ENCODE data around the gene SET.
"Not testable (repeated sequence)": the region's sequence is repeated elsewhere in the genome, so short reads cannot be mapped to it uniquely, and the experiment has no call there.

Gene SET

GRCh38 chr9:128687453-128687852, 1.6 kb upstream of the SET start:
- no peak for DNase-seq

DNA sequence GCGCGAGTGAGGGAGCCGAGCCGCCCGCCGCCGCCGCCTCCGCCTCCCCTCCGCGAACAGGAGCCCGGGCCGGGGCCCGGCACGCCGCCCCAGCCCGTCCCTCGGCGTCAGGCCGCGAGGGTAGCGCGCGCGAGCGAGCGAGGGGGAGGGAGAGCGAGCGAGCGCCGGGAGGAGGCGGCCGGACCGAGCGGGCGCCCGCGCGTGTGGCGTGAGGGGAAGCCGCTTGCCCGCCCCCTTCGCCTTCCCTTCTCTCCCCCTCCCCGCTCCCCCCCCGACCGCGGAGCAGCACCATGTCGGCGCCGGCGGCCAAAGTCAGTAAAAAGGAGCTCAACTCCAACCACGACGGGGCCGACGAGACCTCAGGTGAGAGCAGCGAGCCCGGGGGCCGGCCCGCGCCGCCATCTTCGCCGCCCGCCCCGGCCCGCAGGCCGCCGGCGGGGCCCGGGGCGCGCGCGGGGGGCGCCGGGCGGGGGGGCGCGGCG, 312 bp downstream of the SET start:
- no peak for DNase-seq

DNA sequence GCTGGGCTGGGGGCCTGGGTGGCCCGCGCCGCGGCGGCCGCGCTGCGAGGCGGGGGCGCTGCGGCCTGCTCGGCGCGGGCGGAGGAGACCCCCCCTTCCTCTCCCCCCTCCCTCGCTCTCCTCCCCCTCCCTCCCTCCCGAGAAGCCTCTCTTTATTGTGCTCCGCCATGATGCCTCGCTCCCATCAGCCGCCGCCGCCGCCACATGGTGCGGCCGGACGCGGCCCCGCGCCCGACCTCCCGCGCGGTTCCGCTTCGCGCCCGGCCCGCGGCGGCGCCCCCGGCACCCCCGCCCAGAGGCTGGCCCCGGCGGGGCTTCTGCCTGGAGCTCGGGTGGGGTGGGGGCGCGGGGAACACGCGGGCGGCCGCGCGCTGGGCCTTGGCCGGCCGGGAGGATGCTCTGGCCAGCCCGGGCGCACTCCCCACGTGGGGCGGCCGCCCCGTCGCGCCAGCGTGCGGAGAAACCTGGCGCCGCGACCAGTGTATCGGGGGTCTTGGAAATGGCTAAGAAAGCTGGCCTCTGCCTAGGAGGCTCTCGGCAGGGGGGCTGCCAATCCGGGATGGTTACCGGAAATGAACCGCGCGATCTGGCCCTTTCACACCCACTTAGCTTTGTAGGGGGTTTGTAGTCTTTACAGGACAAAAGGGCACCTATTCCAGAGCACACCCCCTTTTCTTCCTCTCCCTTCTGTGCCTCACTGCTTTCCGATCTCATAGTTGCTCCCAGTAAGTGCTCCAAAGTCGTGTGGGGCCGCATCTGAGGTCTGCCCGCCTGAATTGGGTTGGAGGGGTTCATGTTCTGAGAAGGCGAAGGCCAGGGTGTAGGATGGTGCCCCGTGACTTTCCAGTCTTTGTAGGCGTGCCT, 1.0 kb downstream of the SET start:
- DNase-seq, result peak; percentile 29

- no peak for DNase-seq
Measured at GRCh38 chr9:128690684-128691034, 1.6 kb downstream of the SET start.

GRCh38 chr9:128693738-128694137, 4.7 kb downstream of the SET start:
- not testable (repeated sequence) for DNase-seq

- no peak for DNase-seq
Measured at GRCh38 chr9:128694344-128694743, 5.3 kb downstream of the SET start.

- DNase-seq, result no peak
Measured at GRCh38 chr9:128696923-128697707, 8.1 kb downstream of the SET start.

DNA sequence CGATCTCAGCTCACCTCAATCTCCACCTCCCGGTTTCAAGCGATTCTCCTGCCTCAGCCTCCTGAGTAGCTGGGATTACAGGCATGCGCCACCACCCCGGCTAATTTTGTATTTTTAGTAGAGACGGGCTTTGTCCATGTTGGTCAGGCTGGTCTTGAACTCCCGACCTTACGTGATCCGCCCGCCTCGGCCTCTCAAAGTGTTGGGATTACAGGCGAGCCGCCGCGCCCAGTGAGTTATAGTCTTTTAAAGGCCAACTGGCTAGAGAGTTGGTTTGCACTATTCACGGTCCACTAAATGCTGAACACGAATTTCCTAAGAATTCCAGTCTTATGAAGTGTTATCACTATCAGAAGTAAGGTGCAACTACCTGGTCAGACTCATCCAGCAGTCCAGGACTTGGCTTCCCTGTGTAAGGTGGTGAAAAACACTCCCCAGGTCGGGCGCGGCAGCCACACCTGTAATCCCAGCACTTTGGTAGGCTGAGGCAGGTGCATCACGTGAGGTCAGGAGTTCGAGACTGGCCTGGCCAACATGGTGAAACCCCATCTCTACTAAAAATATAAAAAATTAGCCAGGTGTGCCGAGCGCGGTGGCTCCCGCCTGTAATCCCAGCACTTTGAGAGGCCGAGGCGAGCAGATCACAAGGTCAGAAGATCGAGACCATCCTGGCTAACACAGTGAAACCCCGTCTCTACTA, 10.2 kb downstream of the SET start:
- DNase-seq, result not testable (repeated sequence)

DNA sequence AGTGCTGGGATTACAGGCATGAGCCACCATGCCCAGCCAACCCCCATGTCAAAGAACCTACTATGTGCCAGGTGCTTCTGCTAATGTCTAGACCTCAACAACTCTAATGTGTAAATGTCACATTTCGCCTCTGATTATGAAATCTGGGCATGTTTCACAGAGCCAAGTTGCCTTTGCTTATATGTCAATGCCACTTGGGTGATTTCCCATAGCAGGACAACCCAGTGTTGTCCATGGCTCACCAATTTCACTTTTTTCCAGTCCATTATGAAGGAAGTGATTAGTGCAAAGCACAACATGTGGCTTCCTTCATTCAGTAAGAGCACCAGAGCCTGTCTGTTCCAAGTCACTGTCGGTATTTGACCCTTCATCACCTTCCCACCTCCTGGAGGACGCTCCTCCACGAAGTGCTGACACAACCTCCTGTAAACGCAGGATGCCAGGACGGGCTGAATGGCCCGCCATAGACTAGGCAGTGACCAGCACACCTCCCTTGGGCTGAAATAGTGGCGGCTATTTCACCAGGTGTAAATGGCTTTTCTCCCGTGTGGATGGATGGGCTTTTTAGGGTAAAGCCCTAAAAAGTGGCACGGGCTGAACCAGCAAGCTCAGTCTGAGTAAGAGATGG, 12.3 kb downstream of the SET start:
- DNase-seq, result no peak

DNA sequence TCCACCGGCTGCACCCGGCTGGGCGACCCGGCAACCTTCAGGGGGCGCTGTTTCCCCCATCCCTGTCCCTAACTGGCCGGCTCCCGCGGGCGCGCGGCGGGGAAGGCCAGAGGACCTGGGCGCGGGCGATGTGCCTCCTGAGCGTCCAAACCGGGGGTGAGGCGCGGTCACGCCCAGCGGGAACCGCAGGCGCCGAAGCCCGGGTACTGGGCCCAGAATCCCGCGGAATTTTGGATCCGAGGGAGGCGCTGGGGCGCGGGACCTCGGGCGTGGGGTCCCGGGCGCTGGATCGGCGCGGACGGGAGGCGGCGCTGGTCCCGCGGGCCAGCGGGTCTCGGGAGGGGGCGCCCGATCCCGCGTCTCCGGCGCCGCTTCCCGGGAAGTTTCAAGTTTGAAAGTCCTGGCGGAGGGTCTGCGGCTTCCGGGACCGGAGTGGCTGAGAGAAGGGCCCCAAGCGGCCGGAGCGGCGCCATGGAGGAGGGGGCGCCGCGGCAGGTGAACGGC, 13.5 kb downstream of the SET start, which contains the start of gene PKN3:
TSS of gene PKN3 (plus strand) at position 59 of the 504 bp plus-strand sequence. CDS start at position 472, 413 bp downstream.
- peak; percentile 61 for DNase-seq

GRCh38 chr9:128702949-128703615, 14.1 kb downstream of the SET start:
- no peak for DNase-seq

- no peak for DNase-seq
Measured at GRCh38 chr9:128703616-128704355, 14.8 kb downstream of the SET start.

DNA sequence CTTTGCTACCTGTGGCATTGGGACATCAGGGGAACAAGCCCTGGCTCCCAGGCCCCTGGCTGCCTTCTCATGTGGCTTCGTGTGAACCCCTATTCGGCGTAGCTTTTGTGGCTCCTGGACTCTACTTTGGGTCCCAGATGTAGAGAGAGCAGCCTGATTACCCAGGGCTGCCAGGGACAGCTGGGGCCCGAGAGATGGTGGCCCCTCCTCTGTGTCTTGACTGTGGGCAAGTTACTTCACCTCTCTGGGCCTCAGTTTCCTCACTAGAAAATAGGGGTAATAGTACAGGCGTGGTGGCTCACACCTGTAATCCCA, 15.3 kb downstream of the SET start:
- DNase-seq, result no peak

DNA sequence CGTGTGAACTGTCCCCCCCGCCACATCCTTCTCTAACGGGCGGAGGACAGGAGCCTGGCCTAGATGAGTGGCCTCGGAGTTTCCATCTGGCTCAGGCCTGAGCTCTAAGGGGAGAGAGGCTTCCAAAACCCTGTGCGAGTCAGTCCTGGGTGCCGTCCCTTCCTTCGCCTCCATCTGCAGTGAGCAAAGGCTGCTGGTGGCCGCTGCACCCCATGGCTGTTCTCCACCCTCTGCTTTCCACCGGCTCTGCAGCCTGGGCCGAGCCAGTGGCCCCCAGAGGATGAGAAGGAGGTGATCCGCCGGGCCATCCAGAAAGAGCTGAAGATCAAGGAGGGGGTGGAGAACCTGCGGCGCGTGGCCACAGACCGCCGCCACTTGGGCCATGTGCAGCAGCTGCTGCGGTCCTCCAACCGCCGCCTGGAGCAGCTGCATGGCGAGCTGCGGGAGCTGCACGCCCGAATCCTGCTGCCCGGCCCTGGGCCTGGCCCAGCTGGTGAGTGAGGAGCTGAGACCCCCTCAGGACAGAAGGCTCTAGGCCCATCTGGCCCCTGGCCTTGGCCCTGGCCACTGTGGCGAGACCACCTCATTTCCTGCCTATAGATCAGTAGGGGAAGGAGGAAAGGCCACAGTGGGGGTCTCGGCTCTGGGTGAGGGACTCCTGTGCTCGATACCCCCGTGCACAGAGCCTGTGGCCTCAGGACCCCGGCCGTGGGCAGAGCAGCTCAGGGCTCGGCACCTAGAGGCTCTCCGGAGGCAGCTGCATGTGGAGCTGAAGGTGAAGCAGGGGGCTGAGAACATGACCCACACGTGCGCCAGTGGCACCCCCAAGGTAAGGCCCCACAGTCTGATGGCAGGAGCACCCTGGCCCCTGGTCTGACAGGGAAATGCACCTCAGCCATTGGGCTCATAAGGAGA, 16.3 kb downstream of the SET start:
- no peak for DNase-seq

GRCh38 chr9:128706045-128706444, 17.0 kb downstream of the SET start:
- no peak for DNase-seq

DNA sequence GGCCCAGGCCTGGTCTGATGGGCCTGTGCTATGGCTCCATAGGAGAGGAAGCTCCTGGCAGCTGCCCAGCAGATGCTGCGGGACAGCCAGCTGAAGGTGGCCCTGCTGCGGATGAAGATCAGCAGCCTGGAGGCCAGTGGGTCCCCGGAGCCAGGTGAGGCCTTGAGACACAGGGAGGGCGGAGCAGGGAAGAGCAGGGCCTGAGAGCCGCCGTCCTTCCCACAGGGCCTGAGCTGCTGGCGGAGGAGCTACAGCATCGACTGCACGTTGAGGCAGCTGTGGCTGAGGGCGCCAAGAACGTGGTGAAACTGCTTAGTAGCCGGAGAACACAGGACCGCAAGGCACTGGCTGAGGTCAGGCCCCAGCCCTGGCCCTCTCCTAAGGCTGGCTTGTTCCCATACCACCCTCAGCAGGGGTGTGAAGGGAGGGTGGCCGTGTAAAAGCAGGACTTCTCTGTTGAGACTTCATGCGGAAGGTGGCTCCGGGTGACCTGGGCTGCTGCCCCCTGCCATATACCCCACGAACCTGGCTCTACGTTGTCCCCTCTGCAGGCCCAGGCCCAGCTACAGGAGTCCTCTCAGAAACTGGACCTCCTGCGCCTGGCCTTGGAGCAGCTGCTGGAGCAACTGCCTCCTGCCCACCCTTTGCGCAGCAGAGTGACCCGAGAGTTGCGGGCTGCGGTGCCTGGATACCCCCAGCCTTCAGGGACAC, 17.8 kb downstream of the SET start:
- DNase-seq, result no peak

GRCh38 chr9:128707446-128707845, 18.4 kb downstream of the SET start:
- no peak for DNase-seq

DNA sequence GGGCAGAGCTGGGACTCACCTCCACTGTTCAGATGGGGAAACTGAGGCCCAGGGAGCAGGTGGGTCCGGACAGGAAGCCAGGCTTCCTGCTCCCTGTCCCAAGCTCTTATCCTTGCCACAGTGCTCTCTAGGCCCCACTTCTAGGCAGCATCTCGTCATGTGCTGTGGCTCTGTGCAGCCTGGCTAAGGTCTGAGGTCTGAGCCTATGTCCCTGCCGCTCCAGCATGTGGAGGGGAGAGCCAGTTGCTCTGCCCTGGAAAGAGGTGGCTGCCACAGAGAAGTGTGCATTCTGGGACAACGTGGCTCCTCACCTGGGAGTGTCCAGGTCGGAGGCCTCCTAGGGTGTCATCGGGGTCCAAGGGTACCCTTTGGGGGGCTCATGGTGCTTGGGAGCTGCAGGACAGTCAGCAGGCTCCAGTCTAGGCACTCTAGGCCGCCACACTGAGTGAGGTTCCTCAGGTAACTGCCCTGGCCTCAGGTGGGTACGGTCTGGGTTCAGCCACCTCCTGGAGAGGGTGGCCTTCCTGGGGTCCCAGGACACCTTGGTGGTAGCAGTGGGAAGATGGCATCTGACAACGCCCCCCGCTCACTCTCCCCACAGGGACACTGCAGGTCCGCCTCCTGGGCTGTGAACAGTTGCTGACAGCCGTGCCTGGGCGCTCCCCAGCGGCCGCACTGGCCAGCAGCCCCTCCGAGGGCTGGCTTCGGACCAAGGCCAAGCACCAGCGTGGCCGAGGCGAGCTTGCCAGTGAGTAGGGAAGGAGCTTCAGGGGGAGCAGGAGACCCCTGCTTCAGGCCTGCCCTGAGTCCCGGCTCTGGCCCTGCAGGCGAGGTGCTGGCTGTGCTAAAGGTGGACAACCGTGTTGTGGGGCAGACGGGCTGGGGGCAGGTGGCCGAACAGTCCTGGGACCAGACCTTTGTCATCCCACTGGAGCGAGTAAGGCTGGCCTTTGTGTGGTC, 23.7 kb downstream of the SET start:
- DNase-seq, result no peak

All from midbrain (tissue), 1 donor.